KG1 (cell line): ENCODE results near the gene CSF1.

Experiments
- DNase-seq: peaks from one replicate; lab custom pipeline; 2025; lab: John Stamatoyannopoulos, UW

The CSF1 gene

GRCh38 chr1:109882288-109883245, 28.1 kb upstream of the CSF1 start:
- DNase-seq: no peak

GRCh38 chr1:109883248-109883955, 27.2 kb upstream of the CSF1 start:
- DNase-seq: no peak

GRCh38 chr1:109884242-109884891, 26.3 kb upstream of the CSF1 start:
- DNase-seq: no peak

GRCh38 chr1:109885589-109885988, 25.1 kb upstream of the CSF1 start:
- DNase-seq: no peak

GRCh38 chr1:109886827-109887226, 23.8 kb upstream of the CSF1 start:
- DNase-seq: peak; percentile 12

GRCh38 chr1:109887271-109887670, 23.4 kb upstream of the CSF1 start:
- no peak for DNase-seq

GRCh38 chr1:109887884-109888283, 22.8 kb upstream of the CSF1 start:
- DNase-seq: no peak

- DNase-seq: no peak
Observed at GRCh38 chr1:109889094-109889493, 21.6 kb upstream of the CSF1 start.

- DNase-seq: no peak
Observed at GRCh38 chr1:109890115-109890953, 20.3 kb upstream of the CSF1 start.

GRCh38 chr1:109891930-109892329, 18.7 kb upstream of the CSF1 start:
- DNase-seq: no peak

- DNase-seq: no peak
Observed at GRCh38 chr1:109892561-109893368, 17.9 kb upstream of the CSF1 start.

- DNase-seq: no peak
Observed at GRCh38 chr1:109893532-109894171, 17.0 kb upstream of the CSF1 start.

- DNase-seq: no peak
Observed at GRCh38 chr1:109894823-109895719, 15.6 kb upstream of the CSF1 start.

- no peak for DNase-seq
Observed at GRCh38 chr1:109895720-109896504, 14.7 kb upstream of the CSF1 start.

- no peak for DNase-seq
Observed at GRCh38 chr1:109896681-109897080, 14.0 kb upstream of the CSF1 start.

GRCh38 chr1:109897259-109897955, 13.2 kb upstream of the CSF1 start:
- DNase-seq: no peak

- no peak for DNase-seq
Observed at GRCh38 chr1:109898842-109899241, 11.8 kb upstream of the CSF1 start.

GRCh38 chr1:109901141-109901523, 9.5 kb upstream of the CSF1 start:
- no peak for DNase-seq
